Peyer's patch (tissue), 4 donors: ENCODE data around the gene PBX2.

Experiments used
- CTCF ChIP-seq, 6 experiments: fragments of 450-650 bp in 4 of 6; fragments of 200-600 bp in 2 of 6; sonication (generic) in 1 of 6; IDR thresholded peaks; one replicate each; pipeline ENCODE4 v1.5.1; 2017 to 2019; ENCODE audit warnings: antibody characterized with exemption in 6 of 6, mild to moderate bottlenecking in 3 of 6, moderate library complexity in 1 of 6
- POLR2A ChIP-seq, 2 donors: fragments of 450-650 bp; IDR thresholded peaks; one replicate each; pipeline ENCODE4 v1.5.1; 2017; ENCODE audit warnings: antibody characterized with exemption in 2 of 2, mild to moderate bottlenecking in 2 of 2, moderate library complexity in 2 of 2

DNA sequence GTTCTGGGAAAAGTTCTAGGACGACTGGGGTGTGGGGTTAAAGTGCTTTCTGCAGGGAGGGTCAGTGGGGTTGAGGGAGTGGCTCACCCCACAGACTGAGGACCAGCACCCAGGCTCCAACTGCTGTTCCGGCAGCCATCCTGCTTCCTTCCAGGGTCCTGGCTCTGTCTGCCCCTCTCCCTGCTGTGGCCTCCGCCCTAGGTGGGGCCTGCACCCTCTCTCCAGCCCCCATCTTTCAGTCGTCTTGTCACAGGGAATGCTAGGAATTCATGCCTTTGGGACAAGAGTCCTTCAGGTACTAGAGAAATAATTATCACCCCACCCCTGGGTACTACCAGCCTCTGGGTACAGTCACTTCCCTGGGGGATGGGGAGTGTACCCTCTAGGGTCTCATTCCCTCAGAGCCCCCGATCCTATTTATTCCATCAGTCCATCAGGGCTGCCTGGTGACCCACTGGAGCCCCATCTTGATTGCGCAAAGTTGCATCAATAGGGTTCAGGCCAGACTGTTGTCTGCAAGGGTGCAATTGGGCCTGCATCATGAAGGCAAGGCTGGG is 5.8 kb downstream of the PBX2 start, which contains the start of gene AGER:
- TF ChIP-seq CTCF (IDR thresholded peaks at IDR 0.05) (no peak), POLR2A (IDR thresholded peaks at IDR 0.05) (no peak)
